ENCODE measurements around the gene NRXN2.

GRCh38 chr11:64637334-64638017, 85.5 kb downstream of the NRXN2 start:
- TF ChIP-seq CTCF (IDR thresholded peaks at IDR 0.05): no peak
- no peak for TF ChIP-seq POLR2A (IDR thresholded peaks at IDR 0.05)

All from heart left ventricle (tissue), 13 donors.